Muscle layer of duodenum (tissue), 2 donors: ENCODE results near the gene TRAF3IP1.
"Not testable (repeated sequence)": the region's sequence is repeated elsewhere in the genome, so short reads cannot be mapped to it uniquely, and the experiment has no call there.

Experiments
- H3K27ac ChIP-seq: one replicate; pipeline ENCODE4 v1.7.0; 2013; ENCODE audit warnings: mild to moderate bottlenecking, low read length
- H3K27me3 ChIP-seq: one replicate; pipeline ENCODE4 v1.7.0; 2013; ENCODE audit warnings: low read depth, mild to moderate bottlenecking, control low read depth, low read length
- H3K36me3 ChIP-seq, 2 donors: one replicate each; pipeline ENCODE4 v1.7.0; 2013; ENCODE audit warnings: low read length in 2 of 2, control low read depth in 1 of 2, mild to moderate bottlenecking in 1 of 2; ENCODE audit not compliant: insufficient read depth in 2 of 2, control insufficient read depth in 1 of 2
- H3K4me1 ChIP-seq, 2 donors: one replicate each; pipeline ENCODE4 v1.7.0; 2013; ENCODE audit warnings: low read length in 2 of 2, mild to moderate bottlenecking in 2 of 2, control low read depth in 1 of 2, moderate library complexity in 1 of 2; ENCODE audit not compliant: insufficient read depth in 2 of 2, control insufficient read depth in 1 of 2
- H3K4me3 ChIP-seq, 2 donors: one replicate each; pipeline ENCODE4 v1.7.0; 2013; ENCODE audit warnings: low read length in 2 of 2, low read depth in 1 of 2, mild to moderate bottlenecking in 1 of 2
- H3K9me3 ChIP-seq, 2 donors: one replicate each; pipeline ENCODE4 v1.7.0; 2013; ENCODE audit warnings: low read length in 2 of 2, control low read depth in 1 of 2, mild to moderate bottlenecking in 1 of 2; ENCODE audit not compliant: control insufficient read depth in 1 of 2
- donor health status: healthy.

TRAF3IP1 gene

DNA sequence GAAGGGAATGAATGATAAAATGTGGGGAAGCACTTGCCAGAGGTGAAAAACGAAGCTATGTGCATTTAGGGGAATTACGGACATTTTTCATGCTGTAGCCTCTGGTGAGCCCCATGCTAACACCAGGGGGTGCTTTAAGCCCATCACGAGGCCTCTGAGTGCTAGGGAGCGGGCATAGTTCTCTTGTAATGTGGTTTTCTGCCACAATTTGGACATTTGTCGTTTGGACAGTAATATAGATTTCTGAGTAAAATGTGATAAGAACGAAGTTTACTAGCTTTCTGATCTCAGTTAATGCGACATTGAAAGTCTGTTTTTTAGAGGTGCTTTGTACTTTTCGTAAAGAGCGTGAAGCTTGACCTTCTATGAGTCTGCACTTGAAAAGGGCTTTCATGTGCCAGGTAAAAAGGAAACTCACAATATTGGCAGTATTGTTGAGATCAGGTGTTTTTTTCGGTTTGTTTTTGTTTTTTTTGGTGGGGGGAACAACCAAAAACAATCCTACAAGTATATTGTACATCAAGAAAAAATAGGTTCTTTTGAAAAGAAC lies 50.6 kb downstream of the TRAF3IP1 start:
- no peak overlapping the region for H3K27ac ChIP-seq
- no peaks in the 10 kb centered on the region for H3K9me3 ChIP-seq
- no peaks in the 10 kb centered on the region for H3K4me1 ChIP-seq
- H3K4me3 ChIP-seq, result no peak overlapping the region
- no peaks in the 10 kb centered on the region for H3K36me3 ChIP-seq
- no peaks in the 10 kb centered on the region for H3K27me3 ChIP-seq

DNA sequence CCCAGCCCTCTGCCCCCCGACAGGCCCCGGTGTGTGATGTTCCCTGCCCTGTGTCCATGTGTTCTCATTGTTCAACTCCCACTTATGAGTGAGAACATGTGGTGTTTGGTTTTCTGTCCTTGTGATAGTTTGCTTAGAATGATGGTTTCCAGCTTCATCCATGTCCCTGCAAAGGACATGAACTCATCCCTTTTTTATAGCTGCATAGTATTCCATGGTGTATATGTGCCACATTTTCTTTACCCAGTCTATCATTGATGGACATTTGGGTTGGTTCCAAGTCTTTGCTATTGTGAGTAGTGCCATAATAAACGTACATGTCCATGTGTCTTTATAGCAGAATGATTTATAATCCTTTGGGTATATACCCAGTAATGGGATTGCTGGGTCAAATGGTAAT lies 52.0 kb downstream of the TRAF3IP1 start:
- not testable (repeated sequence) for H3K4me3 ChIP-seq, H3K9me3 ChIP-seq, H3K4me1 ChIP-seq, H3K36me3 ChIP-seq, H3K27me3 ChIP-seq, H3K27ac ChIP-seq

DNA sequence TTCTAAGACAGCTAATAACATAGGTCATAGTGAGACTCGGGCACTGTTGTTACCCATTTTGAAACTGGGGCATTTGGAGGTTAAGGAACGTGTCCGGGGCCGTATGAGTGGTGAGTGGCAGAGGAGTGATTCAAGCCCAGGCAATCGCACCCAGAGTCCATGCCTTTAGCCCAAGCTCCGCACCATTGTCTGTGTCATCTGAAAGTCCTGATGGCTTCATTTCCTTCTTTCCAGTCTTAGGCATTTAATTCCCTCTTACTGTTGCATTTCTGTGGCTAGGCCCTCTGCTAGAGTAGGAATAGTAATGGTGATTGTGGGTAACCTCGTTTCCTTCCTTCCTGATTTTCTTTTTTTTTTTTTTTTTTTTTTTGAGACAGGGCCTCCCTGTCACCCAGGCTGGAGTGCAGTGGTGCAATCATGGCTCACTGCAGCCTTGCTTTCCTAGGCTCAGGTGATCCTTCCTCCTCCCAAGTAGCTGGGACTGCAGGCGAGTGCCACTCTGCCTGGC lies 56.6 kb downstream of the TRAF3IP1 start:
- Histone ChIP-seq H3K4me3 (no peak overlapping the region), H3K27me3 (no peaks in the 10 kb centered on the region), H3K27ac (no peak overlapping the region), H3K4me1 (no peaks in the 10 kb centered on the region), H3K36me3 (peaks cover 0 to 6% of the 10 kb centered on the region in 2 donors), H3K9me3 (no peaks in the 10 kb centered on the region)

DNA sequence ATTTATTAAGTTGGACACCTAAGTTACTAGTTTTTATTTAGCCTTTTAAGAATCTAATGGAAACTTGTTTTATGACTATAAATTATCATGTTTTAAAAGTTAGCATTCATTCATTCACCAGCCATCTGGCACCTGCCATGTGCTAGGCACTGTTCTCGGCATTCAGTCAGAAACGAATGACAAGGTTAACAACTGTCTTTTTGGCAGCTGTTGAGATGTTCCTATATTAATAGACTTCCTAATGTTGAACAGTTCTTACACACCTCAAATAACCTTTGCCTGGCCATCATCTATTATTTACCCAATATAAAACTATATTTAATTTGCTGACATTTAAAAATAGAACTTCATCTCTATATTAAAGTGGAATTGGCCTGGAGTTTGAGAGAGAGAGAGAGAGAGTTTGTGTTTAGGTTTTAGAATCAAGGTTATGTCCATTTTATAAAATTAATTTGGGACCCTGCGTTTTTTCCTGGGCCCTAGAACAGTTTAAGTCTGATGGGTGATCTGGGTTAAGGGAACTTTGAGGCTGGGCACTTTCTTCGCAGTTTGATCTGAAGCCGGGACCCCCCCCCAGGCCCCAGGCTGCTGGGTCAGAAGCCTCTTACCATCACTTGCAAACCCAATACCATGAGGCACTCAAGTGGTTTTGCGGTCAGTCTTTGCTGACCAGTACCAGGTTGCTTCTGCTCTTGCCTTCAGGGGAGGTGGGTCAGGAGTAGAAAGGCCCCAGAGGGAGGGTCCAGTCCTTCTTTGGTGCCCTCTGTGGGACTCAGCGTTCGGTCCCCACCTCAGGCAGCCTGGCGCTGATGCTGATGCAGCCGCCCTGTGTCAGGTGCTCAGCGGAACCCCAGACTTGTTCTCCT lies 58.1 kb downstream of the TRAF3IP1 start:
- no peaks in the 10 kb centered on the region for H3K9me3 ChIP-seq
- no peak overlapping the region for H3K4me3 ChIP-seq
- H3K27ac ChIP-seq, result no peak overlapping the region
- H3K36me3 ChIP-seq, result peaks cover 0 to 6% of the 10 kb centered on the region in 2 donors
- no peaks in the 10 kb centered on the region for H3K4me1 ChIP-seq
- H3K27me3 ChIP-seq, result no peaks in the 10 kb centered on the region

DNA sequence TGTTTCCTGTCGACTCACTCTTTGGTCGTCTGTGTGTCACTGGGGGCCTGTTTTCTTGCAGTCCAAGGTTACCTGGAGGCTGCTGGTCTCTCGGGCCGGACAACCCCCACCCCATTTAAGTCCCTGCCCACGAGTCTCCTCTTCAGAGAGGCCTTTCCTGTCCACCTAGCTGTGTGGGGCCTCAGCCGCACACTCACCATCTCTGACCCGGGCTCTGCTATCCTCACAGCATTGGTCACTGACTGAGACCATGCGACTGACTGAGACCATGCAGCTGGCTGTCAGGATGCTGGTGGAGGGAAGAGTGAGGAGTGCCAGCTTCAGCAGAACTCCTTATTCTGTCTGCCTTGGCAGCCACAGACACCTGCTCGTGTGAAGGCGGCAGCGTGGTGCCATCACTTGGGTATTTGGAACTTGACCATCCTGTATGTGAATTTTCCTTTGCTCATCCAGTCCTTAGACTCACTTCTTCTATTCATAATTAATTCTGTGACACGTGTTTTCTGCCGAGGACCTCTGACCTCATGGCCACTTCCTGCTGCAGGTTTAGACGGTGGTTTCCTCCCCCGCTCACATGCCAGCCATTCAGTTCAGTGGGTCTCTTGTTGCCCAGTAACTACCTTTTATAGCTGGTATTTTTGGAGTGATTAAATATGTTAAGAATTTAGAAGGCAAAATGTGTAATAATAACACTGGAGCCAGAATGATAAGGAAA lies 58.9 kb downstream of the TRAF3IP1 start:
- Histone ChIP-seq H3K4me3 (no peak overlapping the region), H3K9me3 (no peaks in the 10 kb centered on the region), H3K27me3 (no peaks in the 10 kb centered on the region), H3K27ac (no peak overlapping the region), H3K36me3 (peaks cover 0 to 6% of the 10 kb centered on the region in 2 donors), H3K4me1 (no peaks in the 10 kb centered on the region)

DNA sequence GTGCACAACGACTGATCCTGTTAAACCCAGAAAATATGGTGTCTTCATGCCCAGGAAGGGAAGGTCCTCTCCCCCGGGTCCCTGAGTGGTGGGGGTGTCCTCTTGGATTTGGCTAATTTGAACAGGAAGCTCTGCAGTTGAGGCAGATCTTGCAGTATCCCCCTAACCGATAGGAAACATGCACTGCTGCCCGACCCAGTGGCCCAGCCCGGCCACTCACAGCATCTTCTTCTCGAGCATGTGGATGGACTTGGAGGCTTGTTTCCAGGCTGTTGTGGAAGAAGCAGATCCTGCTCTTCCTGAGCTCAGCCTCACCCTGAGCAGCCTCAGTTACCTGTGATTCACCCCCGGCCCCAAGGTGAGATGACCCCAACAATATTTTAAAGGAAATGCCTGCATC lies 60.0 kb downstream of the TRAF3IP1 start:
- H3K27ac ChIP-seq, result no peak overlapping the region

DNA sequence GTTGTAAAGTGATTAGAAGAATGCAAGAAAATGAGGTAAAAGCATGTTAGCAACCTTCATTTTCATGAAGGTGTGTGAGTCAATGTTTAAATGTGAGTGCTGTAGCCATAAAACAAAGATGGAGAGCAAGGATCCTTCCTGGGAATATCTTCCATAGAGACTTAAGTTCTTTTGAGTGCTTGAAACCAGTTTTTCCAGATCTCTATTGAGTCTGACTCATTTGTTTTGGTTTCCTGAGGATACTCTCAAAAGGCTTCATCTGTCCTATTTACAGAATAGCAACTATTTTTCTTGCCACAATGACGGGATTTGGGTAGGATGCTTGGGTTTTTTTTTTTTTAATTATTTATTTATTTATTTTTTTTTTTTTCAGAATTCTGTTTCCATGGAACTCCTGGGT lies 60.5 kb downstream of the TRAF3IP1 start:
- H3K4me1 ChIP-seq, result no peaks in the 10 kb centered on the region

More for the DNA sequence above, 60.0 kb downstream of the TRAF3IP1 start:
- H3K4me3 ChIP-seq, result no peak overlapping the region
- no peaks in the 10 kb centered on the region for H3K4me1 ChIP-seq
- no peaks in the 10 kb centered on the region for H3K9me3 ChIP-seq
- no peaks in the 10 kb centered on the region for H3K27me3 ChIP-seq
- H3K36me3 ChIP-seq, result peaks cover 0 to 6% of the 10 kb centered on the region in 2 donors

DNA sequence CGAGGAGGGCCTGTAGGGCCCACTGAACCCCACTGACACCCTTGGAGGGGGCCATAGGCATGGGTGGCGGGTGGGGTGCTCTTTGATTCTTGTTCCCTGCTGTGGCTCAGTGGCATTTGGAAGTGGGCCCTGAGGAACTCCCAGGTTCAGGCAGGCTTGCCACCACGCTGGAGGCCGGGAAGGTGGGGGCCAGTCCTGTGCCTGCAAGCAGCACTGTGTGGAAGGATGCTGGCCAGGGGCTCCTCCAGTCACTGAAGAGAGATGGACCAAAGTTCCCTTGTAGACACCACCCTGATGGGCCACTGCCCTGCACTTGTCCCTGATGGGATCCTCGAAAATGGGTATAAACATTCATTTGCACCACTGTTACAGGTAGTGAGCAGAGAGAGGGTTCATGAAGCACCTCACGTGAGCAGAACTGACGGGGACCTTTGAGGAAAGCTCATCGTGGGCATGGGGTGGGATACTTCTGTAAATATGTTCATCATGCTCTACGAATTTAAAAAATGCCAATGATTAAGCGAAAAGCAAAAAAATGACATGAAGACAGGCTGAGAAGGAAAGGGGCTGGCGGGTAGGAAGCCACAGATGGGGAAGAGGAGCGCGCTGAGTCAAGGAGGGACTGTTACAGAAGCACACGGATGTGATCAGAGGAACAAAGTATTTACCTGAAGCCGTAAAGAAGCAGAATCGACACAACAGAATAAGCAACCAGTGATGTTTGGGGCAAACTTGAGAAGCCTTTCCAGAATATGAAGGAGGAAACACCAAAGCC lies 61.2 kb downstream of the TRAF3IP1 start:
- no peak overlapping the region for H3K27ac ChIP-seq
- H3K36me3 ChIP-seq, result peaks cover 0 to 6% of the 10 kb centered on the region in 2 donors
- no peaks in the 10 kb centered on the region for H3K9me3 ChIP-seq
- no peaks in the 10 kb centered on the region for H3K27me3 ChIP-seq
- no peak overlapping the region for H3K4me3 ChIP-seq
- H3K4me1 ChIP-seq, result no peaks in the 10 kb centered on the region

More for the DNA sequence above, 60.5 kb downstream of the TRAF3IP1 start:
- H3K4me3 ChIP-seq, result no peak overlapping the region
- no peaks in the 10 kb centered on the region for H3K27me3 ChIP-seq
- H3K9me3 ChIP-seq, result no peaks in the 10 kb centered on the region
- H3K36me3 ChIP-seq, result peaks cover 0 to 6% of the 10 kb centered on the region in 2 donors
- no peak overlapping the region for H3K27ac ChIP-seq

DNA sequence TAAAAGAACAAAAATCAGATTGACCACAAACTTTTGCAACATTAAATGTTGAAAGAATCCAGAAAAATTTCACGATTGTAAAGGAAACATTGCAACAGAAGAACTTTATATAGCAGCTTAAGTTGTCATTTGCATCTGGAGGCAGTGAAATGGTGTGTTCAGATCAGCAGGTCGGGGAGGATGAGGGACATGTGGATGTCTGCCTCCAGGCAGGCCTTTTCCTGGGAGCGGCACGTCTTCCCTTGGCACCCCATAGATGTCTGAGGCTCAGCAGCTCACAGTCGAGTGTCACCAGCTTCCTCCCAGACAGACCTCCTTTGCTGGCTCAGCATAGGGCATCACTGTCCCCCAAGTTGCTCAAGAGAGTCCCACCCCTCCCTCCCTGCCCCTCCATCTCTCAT lies 62.1 kb downstream of the TRAF3IP1 start:
- H3K4me1 ChIP-seq, result no peaks in the 10 kb centered on the region
- H3K9me3 ChIP-seq, result no peaks in the 10 kb centered on the region
- H3K4me3 ChIP-seq, result no peak overlapping the region
- H3K27ac ChIP-seq, result no peak overlapping the region
- H3K27me3 ChIP-seq, result no peaks in the 10 kb centered on the region
- peaks cover 0 to 6% of the 10 kb centered on the region in 2 donors for H3K36me3 ChIP-seq

DNA sequence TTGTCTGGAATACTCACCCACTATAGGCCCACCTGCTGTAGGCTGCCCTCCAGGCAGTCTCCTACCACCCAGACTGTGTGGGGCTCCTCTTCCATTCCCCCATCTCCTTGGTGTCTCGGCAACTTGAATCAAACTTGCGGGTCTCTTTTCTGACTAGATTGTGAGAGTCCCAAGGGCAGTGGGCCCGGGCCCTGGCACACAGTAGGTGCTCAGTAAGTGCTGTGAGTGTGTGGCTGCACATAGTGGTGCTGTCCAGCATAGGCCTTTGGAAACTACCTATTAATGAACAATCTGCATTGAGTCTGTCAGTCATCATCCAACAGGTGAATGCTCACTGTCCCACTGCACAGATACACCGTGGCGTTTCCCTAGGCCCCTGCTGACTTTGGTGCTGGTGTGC lies 62.8 kb downstream of the TRAF3IP1 start:
- Histone ChIP-seq H3K4me3 (no peak overlapping the region), H3K27me3 (no peaks in the 10 kb centered on the region), H3K36me3 (peaks cover 0 to 6% of the 10 kb centered on the region in 2 donors), H3K9me3 (no peaks in the 10 kb centered on the region), H3K27ac (no peak overlapping the region), H3K4me1 (no peaks in the 10 kb centered on the region)
